ENCODE results near the gene FTSJ1. TPM values are rescaled to one million over a fixed set of nuclear protein-coding genes. Genes with fewer than 3 reads are reported as not detected.
"Not testable (repeated sequence)": the region's sequence is repeated elsewhere in the genome, so short reads cannot be mapped to it uniquely, and the experiment has no call there.

Gene FTSJ1
- 58.3 and 61.3 TPM in 2 replicates for total RNA-seq (2021)
- Bru-seq, nascent RNA = percentile 63 among the genes with signal in this experiment
- BruChase-seq, experiment 1, labeled RNA remaining after a 2-hour chase = percentile 77 among the genes with signal in this experiment
- BruChase-seq, experiment 2, labeled RNA remaining after a 6-hour chase = percentile 88 among the genes with signal in this experiment
- long read RNA-seq, transcript FTSJ1-202 (13 exons, 1,892 nt) = major isoform, 53 of 124 reads
- long read RNA-seq, partial matches to known transcripts = 25 of 124 reads
- long read RNA-seq, other reads (novel, unspliced or antisense) = 46 of 124 reads

GRCh38 chrX:48475774-48476577 is at the start of gene FTSJ1:
Gene FTSJ1, plus strand, starts transcription at chrX:48476199. Its CDS starts 1,849 bp downstream, at chrX:48478048.
- Histone ChIP-seq H3K4me3 (ENCODE audit: low read depth, low read length, poor library complexity, severe bottlenecking) (peak within 1 kb of the TSS; percentile 81), H3K27me3 (replicated peaks; ENCODE audit: insufficient read depth, low read depth, low read length, poor library complexity) (no peaks in the 10 kb centered on the region), H3K9me3 (ENCODE audit: low read depth, low read length, poor library complexity, severe bottlenecking) (no peaks in the 10 kb centered on the region), H3K4me1 (ENCODE audit: insufficient read depth, low read length, poor library complexity, severe bottlenecking) (peaks cover 9% of the 10 kb centered on the region), H3K36me3 (ENCODE audit: insufficient read depth, low read length, poor library complexity, severe bottlenecking) (no peaks in the 10 kb centered on the region), H3K27ac (ENCODE audit: low read depth, low read length, poor library complexity, severe bottlenecking) (peak within 1 kb of the TSS; percentile 83)
- no peak for TF ChIP-seq CTCF (conservative IDR thresholded peaks at IDR 0.05; ENCODE audit: low read depth, low read length)
- no peak for TF ChIP-seq EZH2 (IDR thresholded peaks at IDR 0.05; ENCODE audit: borderline replicate concordance, low read depth, low read length, poor library complexity, severe bottlenecking)
- intact Hi-C loops (cut with micrococcal nuclease; ENCODE audit: unreplicated experiment) = no loop called here
- DNase-seq (ENCODE audit: low spot score) = peak; percentile 95
- ChIA-PET CTCF (no interaction called here), POLR2A (ENCODE audit: low non-redundant PET) (no interaction called here)
- no TSS peak for BruUV-seq (replicated peaks)

- H3K27ac ChIP-seq (ENCODE audit: low read depth, low read length, poor library complexity, severe bottlenecking); H3K4me1 ChIP-seq (ENCODE audit: insufficient read depth, low read length, poor library complexity, severe bottlenecking); H3K27me3 ChIP-seq (replicated peaks; ENCODE audit: insufficient read depth, low read depth, low read length, poor library complexity); DNase-seq (ENCODE audit: low spot score); CTCF ChIA-PET; H3K9me3 ChIP-seq (ENCODE audit: low read depth, low read length, poor library complexity, severe bottlenecking); H3K36me3 ChIP-seq (ENCODE audit: insufficient read depth, low read length, poor library complexity, severe bottlenecking); intact Hi-C loops (cut with micrococcal nuclease; ENCODE audit: unreplicated experiment); H3K4me3 ChIP-seq (ENCODE audit: low read depth, low read length, poor library complexity, severe bottlenecking); POLR2A ChIA-PET (ENCODE audit: low non-redundant PET); BruUV-seq (replicated peaks): not testable (repeated sequence)
These were observed 48.8 kb upstream of the FTSJ1 start for GRCh38 chrX:48427027-48427716.

GRCh38 chrX:48429606-48430005 is 46.4 kb upstream of the FTSJ1 start:
- H3K4me1 ChIP-seq (ENCODE audit: insufficient read depth, low read length, poor library complexity, severe bottlenecking); H3K9me3 ChIP-seq (ENCODE audit: low read depth, low read length, poor library complexity, severe bottlenecking); H3K27me3 ChIP-seq (replicated peaks; ENCODE audit: insufficient read depth, low read depth, low read length, poor library complexity); H3K4me3 ChIP-seq (ENCODE audit: low read depth, low read length, poor library complexity, severe bottlenecking); CTCF ChIA-PET; POLR2A ChIA-PET (ENCODE audit: low non-redundant PET); BruUV-seq (replicated peaks); H3K27ac ChIP-seq (ENCODE audit: low read depth, low read length, poor library complexity, severe bottlenecking); H3K36me3 ChIP-seq (ENCODE audit: insufficient read depth, low read length, poor library complexity, severe bottlenecking); intact Hi-C loops (cut with micrococcal nuclease; ENCODE audit: unreplicated experiment); DNase-seq (ENCODE audit: low spot score): not testable (repeated sequence)

- BruUV-seq (replicated peaks); POLR2A ChIA-PET (ENCODE audit: low non-redundant PET); H3K27me3 ChIP-seq (replicated peaks; ENCODE audit: insufficient read depth, low read depth, low read length, poor library complexity); CTCF ChIA-PET; H3K4me3 ChIP-seq (ENCODE audit: low read depth, low read length, poor library complexity, severe bottlenecking); H3K4me1 ChIP-seq (ENCODE audit: insufficient read depth, low read length, poor library complexity, severe bottlenecking); H3K36me3 ChIP-seq (ENCODE audit: insufficient read depth, low read length, poor library complexity, severe bottlenecking); H3K9me3 ChIP-seq (ENCODE audit: low read depth, low read length, poor library complexity, severe bottlenecking); H3K27ac ChIP-seq (ENCODE audit: low read depth, low read length, poor library complexity, severe bottlenecking); intact Hi-C loops (cut with micrococcal nuclease; ENCODE audit: unreplicated experiment); DNase-seq (ENCODE audit: low spot score): not testable (repeated sequence)
These were observed 45.8 kb upstream of the FTSJ1 start for GRCh38 chrX:48430166-48430565.

- H3K27ac ChIP-seq (ENCODE audit: low read depth, low read length, poor library complexity, severe bottlenecking); DNase-seq (ENCODE audit: low spot score); H3K27me3 ChIP-seq (replicated peaks; ENCODE audit: insufficient read depth, low read depth, low read length, poor library complexity); BruUV-seq (replicated peaks); H3K4me1 ChIP-seq (ENCODE audit: insufficient read depth, low read length, poor library complexity, severe bottlenecking); POLR2A ChIA-PET (ENCODE audit: low non-redundant PET); CTCF ChIA-PET; intact Hi-C loops (cut with micrococcal nuclease; ENCODE audit: unreplicated experiment); H3K9me3 ChIP-seq (ENCODE audit: low read depth, low read length, poor library complexity, severe bottlenecking); H3K4me3 ChIP-seq (ENCODE audit: low read depth, low read length, poor library complexity, severe bottlenecking); H3K36me3 ChIP-seq (ENCODE audit: insufficient read depth, low read length, poor library complexity, severe bottlenecking): not testable (repeated sequence)
These were observed 42.3 kb upstream of the FTSJ1 start for GRCh38 chrX:48433713-48434112.

GRCh38 chrX:48447201-48447600 is 28.8 kb upstream of the FTSJ1 start:
- BruUV-seq (replicated peaks); POLR2A ChIA-PET (ENCODE audit: low non-redundant PET); H3K27ac ChIP-seq (ENCODE audit: low read depth, low read length, poor library complexity, severe bottlenecking); H3K36me3 ChIP-seq (ENCODE audit: insufficient read depth, low read length, poor library complexity, severe bottlenecking); H3K27me3 ChIP-seq (replicated peaks; ENCODE audit: insufficient read depth, low read depth, low read length, poor library complexity); H3K9me3 ChIP-seq (ENCODE audit: low read depth, low read length, poor library complexity, severe bottlenecking); DNase-seq (ENCODE audit: low spot score); H3K4me1 ChIP-seq (ENCODE audit: insufficient read depth, low read length, poor library complexity, severe bottlenecking); H3K4me3 ChIP-seq (ENCODE audit: low read depth, low read length, poor library complexity, severe bottlenecking); intact Hi-C loops (cut with micrococcal nuclease; ENCODE audit: unreplicated experiment); CTCF ChIA-PET: not testable (repeated sequence)

Measured in A673 (cell line).